Islet precursor cell (in vitro differentiated cells): ENCODE measurements around the gene AQP5.

Experiments used
- DNase-seq: peaks from one replicate; pipeline ENCODE4 v3.0.0-alpha.2; 2018

Gene AQP5

GRCh38 chr12:49932533-49933130 lies 29.0 kb upstream of the AQP5 start:
- peak; percentile 61 for DNase-seq

- DNase-seq: peak; percentile 43
These were observed 27.9 kb upstream of the AQP5 start for GRCh38 chr12:49933796-49934195.

DNA sequence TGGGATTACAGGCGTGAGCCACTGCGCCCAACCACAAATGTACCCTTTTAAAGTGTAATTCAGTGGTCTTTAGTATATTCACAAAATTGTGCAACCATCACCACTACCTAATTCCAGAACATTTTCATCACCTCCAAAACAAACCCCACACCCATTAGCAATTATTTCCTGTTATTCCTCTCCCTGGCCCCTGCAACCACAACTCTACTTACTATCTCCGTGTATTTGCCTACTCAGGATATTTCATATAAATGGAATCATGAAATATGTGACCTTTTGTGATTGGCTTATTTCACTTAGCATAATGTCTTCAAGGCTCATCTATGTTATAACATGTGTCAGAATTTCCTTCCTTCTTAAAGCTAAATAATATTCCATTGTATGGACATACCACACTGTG lies 27.2 kb upstream of the AQP5 start:
- no peak for DNase-seq

- DNase-seq: no peak
These were observed 24.7 kb upstream of the AQP5 start for GRCh38 chr12:49936925-49937324.

GRCh38 chr12:49937639-49938300 lies 23.9 kb upstream of the AQP5 start:
- DNase-seq: no peak

DNA sequence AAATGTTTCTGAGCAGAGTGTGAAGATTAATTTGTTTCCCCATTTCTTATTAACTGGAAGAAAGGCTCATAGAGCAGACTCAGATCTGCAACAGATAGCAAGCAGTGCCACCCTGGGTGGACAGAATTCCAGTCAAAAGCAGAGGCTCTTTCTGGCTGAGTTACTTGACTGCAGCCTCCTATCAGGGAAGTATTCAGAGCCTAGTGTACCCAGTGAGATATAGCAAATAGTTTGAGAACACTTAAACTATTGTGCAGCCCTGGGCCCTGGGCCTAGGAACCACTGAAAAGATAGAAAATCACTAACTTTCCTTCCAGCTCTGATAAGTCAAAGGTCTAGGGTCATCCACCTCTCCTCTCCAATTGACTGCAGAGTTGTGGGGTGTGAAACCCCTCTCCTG lies 22.4 kb upstream of the AQP5 start:
- DNase-seq: no peak

DNA sequence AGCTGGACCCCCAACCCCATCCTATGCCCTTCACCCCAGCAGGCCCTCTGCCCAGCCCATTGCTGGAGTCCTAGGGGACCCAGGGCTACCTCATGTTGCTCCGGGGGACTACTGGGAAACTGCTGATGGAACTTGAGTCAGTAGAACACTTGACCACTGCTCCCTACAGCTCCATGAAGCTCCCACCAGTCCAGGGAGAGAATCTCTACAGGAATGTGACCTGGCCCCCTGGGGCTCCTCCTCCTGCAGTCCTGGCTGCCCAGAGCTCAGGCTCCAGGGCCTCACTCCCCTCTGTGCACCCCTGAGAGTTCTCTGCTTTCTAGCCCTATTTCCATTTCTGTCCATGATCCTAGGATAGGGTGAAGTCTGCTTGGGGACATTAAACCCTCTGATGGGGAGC lies 22.0 kb upstream of the AQP5 start:
- DNase-seq: no peak

DNA sequence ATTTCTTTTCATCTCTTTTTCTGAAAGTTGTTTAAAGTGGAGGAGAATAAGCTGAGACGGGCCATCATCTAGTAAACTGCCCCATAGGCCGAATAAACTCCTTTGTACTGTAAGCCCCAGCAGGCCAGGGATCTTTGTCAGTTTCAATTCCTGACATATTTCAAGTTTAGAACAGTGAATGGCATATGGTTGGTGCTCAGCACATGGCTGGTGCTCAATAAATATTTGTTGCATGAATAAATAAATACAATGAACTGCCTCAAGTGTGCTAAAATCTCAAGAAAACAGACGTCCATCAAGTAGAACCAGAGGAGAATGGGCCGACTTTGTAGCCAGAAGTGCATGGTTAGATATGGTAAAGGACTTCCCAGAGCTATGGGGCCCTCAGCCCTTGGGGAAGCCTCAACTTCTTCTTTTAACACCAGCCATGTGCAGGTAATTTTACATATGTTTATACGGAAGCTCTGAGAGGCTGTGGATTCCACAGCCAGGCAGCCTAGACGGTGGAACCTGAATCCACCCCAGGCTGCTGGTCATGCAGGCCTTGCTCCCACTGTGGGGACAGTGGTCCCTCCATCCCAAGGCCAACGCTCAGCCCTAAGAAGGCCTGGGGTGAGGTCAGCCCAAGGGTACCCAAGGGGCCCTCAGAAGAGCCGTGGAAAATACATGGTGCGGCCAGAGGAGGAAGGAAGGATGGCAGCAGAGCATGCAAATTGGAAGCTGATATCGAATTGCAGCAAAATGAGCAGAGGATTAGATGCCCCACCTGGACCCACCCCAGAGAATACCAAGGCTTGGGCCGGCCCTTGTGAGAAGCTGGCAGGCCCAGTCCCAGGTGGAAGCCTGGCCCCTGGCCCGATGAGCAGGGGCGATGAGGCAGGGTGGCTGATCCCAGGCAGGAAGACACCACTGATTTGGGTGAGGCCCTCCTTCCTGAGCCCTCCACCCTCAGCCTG lies 19.8 kb upstream of the AQP5 start:
- DNase-seq: no peak

- DNase-seq: no peak
These were observed 19.2 kb upstream of the AQP5 start for GRCh38 chr12:49942512-49942893.

- no peak for DNase-seq
These were observed 18.6 kb upstream of the AQP5 start for GRCh38 chr12:49942921-49943624.

GRCh38 chr12:49943625-49943960 lies 18.1 kb upstream of the AQP5 start:
- no peak for DNase-seq

GRCh38 chr12:49944046-49944445 lies 17.6 kb upstream of the AQP5 start:
- no peak for DNase-seq

DNA sequence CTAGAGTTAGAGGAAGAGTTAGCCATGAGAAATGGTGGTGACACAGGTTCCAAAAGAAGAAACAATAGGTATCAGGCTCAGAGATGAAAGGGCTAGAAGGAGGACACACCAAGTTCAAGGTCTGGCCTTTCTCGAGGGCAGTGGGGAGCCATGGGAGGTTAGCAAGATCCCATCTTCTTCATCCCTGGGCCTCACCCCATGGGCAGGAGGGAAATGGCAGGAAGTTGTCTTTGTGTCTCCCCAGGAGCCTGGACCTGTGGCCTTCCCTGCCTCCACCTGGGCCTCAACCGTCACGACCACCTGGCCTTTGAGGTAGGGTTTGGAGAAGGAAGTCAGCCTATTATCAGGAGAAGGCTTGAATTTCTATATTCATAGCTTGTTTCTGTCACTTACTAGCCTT lies 17.0 kb upstream of the AQP5 start:
- no peak for DNase-seq

- DNase-seq: peak; percentile 96
These were observed 16.1 kb upstream of the AQP5 start for GRCh38 chr12:49945394-49946080.

DNA sequence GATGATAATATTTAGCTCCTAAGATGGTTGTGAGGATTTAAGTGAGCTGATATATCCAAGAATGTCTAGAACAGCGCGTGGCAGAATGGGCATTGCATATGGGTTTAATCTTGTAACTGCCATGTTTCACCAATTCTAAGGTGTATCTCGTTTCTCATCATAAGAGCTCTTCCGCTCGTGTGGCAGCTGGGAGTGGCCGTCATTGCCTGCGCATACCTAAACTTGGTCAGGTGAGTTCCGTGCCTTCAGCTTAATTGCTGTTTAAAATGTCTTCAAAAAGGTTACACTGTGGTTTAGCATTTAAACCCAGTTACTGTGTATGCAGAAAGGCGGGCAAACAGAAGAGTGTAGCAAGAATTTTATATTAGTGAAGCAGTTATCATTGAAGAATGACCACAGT lies 15.6 kb upstream of the AQP5 start:
- DNase-seq: no peak

DNA sequence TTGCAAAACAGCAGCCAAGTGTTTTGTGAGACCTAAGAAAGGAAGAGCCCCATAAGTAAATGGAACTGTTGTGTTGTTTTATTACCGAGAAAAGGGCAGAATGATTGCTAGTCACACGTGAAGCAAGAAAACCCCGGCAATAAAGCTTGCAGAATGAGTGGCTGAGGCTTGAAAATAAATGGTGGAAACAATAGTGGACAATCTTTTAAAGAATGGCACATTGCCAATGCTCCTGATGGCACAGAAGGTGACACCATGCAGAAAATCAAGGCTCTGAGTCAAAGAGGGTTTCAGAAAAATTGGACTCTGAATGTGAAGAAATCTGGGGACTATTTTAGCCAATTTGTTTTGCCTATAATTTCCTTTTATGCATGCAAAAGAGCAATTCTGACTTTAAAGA lies 15.2 kb upstream of the AQP5 start:
- DNase-seq: no peak

- DNase-seq: no peak
These were observed 14.0 kb upstream of the AQP5 start for GRCh38 chr12:49947593-49948226.

GRCh38 chr12:49948866-49949845 lies 12.5 kb upstream of the AQP5 start:
- no peak for DNase-seq

- DNase-seq: no peak
These were observed 11.8 kb upstream of the AQP5 start for GRCh38 chr12:49949866-49950265.

GRCh38 chr12:49950273-49951251 lies 11.1 kb upstream of the AQP5 start, which contains the start of gene AQP2:
Gene AQP2 (plus strand): TSS chr12:49950737. CDS start chr12:49950831, 94 bp downstream.
- no peak for DNase-seq
